GM10266 (cell line): ENCODE data around the gene ELK4.
A peak's percentile ranks its signal among the peaks of the same experiment; 100 is the strongest.

ENCODE experiments used
- DNase-seq: peaks from one replicate; pipeline ENCODE4 v3.0.0; 2012; ENCODE audit errors: extremely low spot score
- CTCF ChIP-seq: IDR thresholded peaks from 2 replicates; pipeline ENCODE4 v1.5.1; 2012; ENCODE audit warnings: mild to moderate bottlenecking, low read depth; ENCODE audit not compliant: control insufficient read depth, insufficient read depth; ENCODE audit errors: missing control alignments

Gene ELK4

DNA sequence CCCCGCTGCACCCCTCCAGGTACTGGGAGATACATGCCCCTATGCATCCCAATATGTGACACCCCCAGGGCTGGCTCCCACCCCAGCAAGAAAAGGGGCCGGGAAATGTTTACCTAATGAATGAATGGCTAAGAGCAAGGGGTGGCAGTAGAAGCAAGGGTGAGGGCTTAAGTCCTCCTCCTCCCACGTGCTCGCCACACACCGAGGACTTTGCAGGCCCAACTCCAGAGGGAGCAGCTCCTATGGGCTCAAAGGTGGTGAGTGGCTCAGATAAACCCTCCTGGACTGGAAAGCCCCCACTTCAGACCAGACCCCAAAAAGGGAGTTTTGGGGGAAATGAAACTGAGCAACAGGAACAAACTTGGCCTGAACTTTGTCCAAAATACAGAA lies 37.1 kb upstream of the ELK4 start:
- peak; percentile 78 for DNase-seq
- peak; percentile 44 for TF ChIP-seq CTCF

DNA sequence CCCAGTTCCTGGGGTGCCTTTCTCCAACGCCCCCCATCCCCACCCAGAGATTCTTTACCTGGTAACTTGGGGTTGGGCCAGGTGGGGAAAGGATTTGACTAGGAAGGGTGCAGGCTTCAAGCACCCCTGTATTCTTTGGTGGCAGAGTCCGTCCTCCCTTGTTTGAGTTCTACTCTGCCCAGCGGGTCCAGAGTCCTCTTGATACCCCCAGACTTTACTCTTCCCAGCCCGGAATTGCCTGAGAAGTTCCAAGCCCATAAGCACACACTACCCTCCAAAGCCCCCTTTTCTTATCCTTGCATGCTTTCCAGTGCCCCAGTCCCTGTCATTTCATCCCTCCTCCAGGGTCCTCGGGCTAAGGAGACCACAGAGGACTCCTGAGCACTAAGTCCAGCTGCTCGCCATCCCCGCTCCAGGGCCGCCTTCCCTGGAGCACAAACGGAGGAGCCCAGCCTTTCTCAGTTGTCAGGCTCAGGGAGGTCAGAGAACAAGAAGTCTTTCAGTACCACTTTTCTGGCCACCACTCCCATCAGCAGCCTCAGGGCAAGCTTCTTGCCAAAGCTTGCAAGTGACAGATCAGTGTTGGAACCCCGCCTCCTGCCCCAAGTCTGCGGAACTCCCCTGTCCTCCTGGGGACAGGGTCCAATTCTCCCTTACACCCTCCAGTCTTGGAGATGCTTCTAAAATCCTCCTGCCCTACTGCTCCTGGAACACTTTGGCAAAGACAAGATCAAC lies 36.3 kb upstream of the ELK4 start:
- no peak for TF ChIP-seq CTCF

GRCh38 chr1:205666372-205667166 lies 34.8 kb upstream of the ELK4 start:
- TF ChIP-seq CTCF, result no peak
- DNase-seq, result no peak

More for the DNA sequence above, 36.3 kb upstream of the ELK4 start:
- DNase-seq, result peak; percentile 20

DNA sequence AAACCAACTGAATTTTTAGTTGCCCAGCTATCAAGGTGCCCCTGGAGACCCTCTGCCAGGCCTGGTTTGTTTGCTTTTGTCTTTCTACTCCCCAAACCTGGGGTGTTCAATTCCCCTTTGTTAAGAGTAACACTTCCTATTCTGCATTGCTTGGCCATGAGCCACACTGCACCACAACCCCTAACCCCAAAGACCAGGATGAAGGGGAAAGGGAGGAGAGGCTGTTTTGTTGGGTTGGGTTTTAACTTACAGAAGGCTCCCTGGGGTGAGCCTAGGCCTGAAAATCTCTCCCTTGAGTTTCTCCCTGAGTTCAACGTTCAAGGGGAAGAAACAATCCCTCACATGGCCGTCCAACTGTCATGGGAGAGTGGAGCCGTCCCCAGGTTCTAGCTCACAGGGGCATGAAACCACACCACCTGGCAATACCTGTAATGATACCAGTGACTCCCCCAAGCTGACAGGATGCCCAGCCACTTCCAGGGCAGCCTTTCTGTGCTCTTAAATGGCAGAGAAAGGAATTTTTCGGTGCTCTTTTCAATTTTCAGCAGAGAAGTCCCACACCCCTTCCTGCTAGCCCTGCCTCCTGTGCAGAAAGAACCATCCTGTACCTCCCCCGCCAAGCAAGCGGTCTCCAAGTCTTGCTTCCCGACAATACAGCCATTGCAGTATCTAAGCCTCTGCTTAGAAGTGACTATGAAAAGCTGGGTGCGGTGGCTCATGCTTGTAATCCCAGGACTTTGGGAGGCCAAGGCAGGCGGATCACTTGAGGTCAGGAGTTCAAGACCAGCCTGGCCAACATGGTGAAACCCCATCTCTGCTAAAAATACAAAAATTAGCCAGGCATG lies 33.6 kb upstream of the ELK4 start:
- peak; percentile 37 for DNase-seq
- TF ChIP-seq CTCF, result no peak

- no peak for TF ChIP-seq CTCF
- DNase-seq, result no peak
Observed at GRCh38 chr1:205664399-205665017, 32.7 kb upstream of the ELK4 start.

DNA sequence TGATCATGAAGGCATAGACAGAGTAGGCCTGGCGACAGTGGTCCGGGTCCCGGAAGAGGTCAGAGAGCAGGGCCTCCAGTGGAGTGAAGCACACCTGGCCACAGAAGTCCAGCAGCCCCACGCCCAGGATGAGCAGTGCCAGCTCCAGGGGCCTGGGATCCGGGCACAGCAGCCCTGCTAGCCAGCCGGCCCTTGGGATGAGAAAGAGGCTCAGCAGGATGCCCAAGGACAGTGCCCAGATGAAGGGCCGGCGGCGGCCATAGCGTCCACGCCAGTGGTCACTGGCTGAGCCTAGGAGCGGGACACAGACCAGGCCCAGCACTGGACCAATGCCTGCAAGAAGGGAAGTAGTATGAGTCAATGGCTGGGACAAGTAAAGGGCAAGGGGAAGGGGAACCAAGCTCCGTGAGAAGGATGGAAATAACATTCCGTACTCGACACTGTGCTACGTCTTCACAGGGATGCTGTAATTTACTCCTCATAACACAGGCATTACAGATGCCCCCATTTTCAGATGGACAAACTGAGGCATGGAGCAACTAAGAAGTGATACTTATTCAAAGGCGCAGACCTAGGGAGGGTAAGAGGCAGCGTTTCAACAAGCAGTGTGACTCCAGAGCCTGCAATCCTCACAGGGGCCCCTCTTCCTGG lies 31.6 kb upstream of the ELK4 start:
- DNase-seq, result no peak
- TF ChIP-seq CTCF, result no peak
